ES-I3 (cell line): ENCODE data around the gene SH2D4B.

ENCODE experiments used
- H3K36me3 ChIP-seq: 2 replicates; pipeline ENCODE4 v1.6.1; 2013; ENCODE audit warnings: mild to moderate bottlenecking, low read length, control low read depth, moderate library complexity; ENCODE audit not compliant: insufficient read depth
- H3K4me1 ChIP-seq: 2 replicates; pipeline ENCODE4 v1.6.1; 2013; ENCODE audit warnings: mild to moderate bottlenecking, control low read depth, low read length; ENCODE audit not compliant: insufficient read depth
- H3K9ac ChIP-seq: 2 replicates; pipeline ENCODE4 v1.6.1; 2013; ENCODE audit warnings: low read depth, mild to moderate bottlenecking, low read length, moderate library complexity
- H3K9me3 ChIP-seq: 2 replicates; pipeline ENCODE4 v1.6.1; 2013; ENCODE audit warnings: mild to moderate bottlenecking, low read length, moderate library complexity; ENCODE audit not compliant: control insufficient read depth, insufficient read depth

SH2D4B gene

GRCh38 chr10:80500572-80501380 lies 36.9 kb upstream of the SH2D4B start:
- Histone ChIP-seq H3K36me3 (no peaks in the 10 kb centered on the region), H3K4me1 (peaks cover 53% of the 10 kb centered on the region), H3K9me3 (no peaks in the 10 kb centered on the region), H3K9ac (no peak overlapping the region)

GRCh38 chr10:80501381-80501912 lies 36.3 kb upstream of the SH2D4B start:
- Histone ChIP-seq H3K36me3 (no peaks in the 10 kb centered on the region), H3K9ac (no peak overlapping the region), H3K9me3 (no peaks in the 10 kb centered on the region), H3K4me1 (peaks cover 53% of the 10 kb centered on the region)

- Histone ChIP-seq H3K4me1 (peaks cover 53% of the 10 kb centered on the region), H3K9me3 (no peaks in the 10 kb centered on the region), H3K36me3 (no peaks in the 10 kb centered on the region), H3K9ac (no peak overlapping the region)
These were observed 35.7 kb upstream of the SH2D4B start for GRCh38 chr10:80501913-80502521.

GRCh38 chr10:80502621-80503583 lies 34.8 kb upstream of the SH2D4B start:
- Histone ChIP-seq H3K9me3 (no peaks in the 10 kb centered on the region), H3K9ac (no peak overlapping the region), H3K4me1 (peaks cover 49% of the 10 kb centered on the region), H3K36me3 (no peaks in the 10 kb centered on the region)

GRCh38 chr10:80503584-80504157 lies 34.0 kb upstream of the SH2D4B start:
- Histone ChIP-seq H3K4me1 (peaks cover 42% of the 10 kb centered on the region), H3K9ac (no peak overlapping the region), H3K36me3 (no peaks in the 10 kb centered on the region), H3K9me3 (no peaks in the 10 kb centered on the region)

- no peaks in the 10 kb centered on the region for H3K36me3 ChIP-seq
- peaks cover 39% of the 10 kb centered on the region for H3K4me1 ChIP-seq
- no peak overlapping the region for H3K9ac ChIP-seq
- no peaks in the 10 kb centered on the region for H3K9me3 ChIP-seq
These were observed 33.4 kb upstream of the SH2D4B start for GRCh38 chr10:80504158-80504811.

GRCh38 chr10:80504897-80505465 lies 32.7 kb upstream of the SH2D4B start:
- Histone ChIP-seq H3K9me3 (no peaks in the 10 kb centered on the region), H3K9ac (no peak overlapping the region), H3K4me1 (peaks cover 40% of the 10 kb centered on the region), H3K36me3 (no peaks in the 10 kb centered on the region)

GRCh38 chr10:80506189-80506575 lies 31.5 kb upstream of the SH2D4B start:
- H3K4me1 ChIP-seq, result peaks cover 34% of the 10 kb centered on the region
- no peaks in the 10 kb centered on the region for H3K9me3 ChIP-seq
- H3K36me3 ChIP-seq, result no peaks in the 10 kb centered on the region
- H3K9ac ChIP-seq, result no peak overlapping the region

- H3K4me1 ChIP-seq, result peaks cover 27% of the 10 kb centered on the region
- H3K9ac ChIP-seq, result no peak overlapping the region
- H3K9me3 ChIP-seq, result no peaks in the 10 kb centered on the region
- H3K36me3 ChIP-seq, result no peaks in the 10 kb centered on the region
These were observed 30.7 kb upstream of the SH2D4B start for GRCh38 chr10:80506836-80507487.

GRCh38 chr10:80509108-80509402 lies 28.6 kb upstream of the SH2D4B start:
- H3K4me1 ChIP-seq, result peaks cover 12% of the 10 kb centered on the region; the same call in 1 of the 2 replicates
- H3K9ac ChIP-seq, result no peak overlapping the region
- no peaks in the 10 kb centered on the region for H3K9me3 ChIP-seq
- H3K36me3 ChIP-seq, result 0 out of 2 replicates have a peak, but pooled peaks cover 5% of the 10 kb centered on the region

- Histone ChIP-seq H3K4me1 (peaks cover 8% of the 10 kb centered on the region; the same call in 1 of the 2 replicates), H3K9me3 (no peaks in the 10 kb centered on the region), H3K9ac (no peak overlapping the region), H3K36me3 (peaks cover 6% of the 10 kb centered on the region; the same call in 1 of the 2 replicates)
These were observed 28.1 kb upstream of the SH2D4B start for GRCh38 chr10:80509403-80510161.

- Histone ChIP-seq H3K9me3 (no peaks in the 10 kb centered on the region), H3K36me3 (peaks cover 10% of the 10 kb centered on the region), H3K4me1 (peaks cover 8% of the 10 kb centered on the region; the same call in 1 of the 2 replicates)
These were observed 25.6 kb upstream of the SH2D4B start for GRCh38 chr10:80512031-80512526.

More at GRCh38 chr10:80512031-80512526, 25.6 kb upstream of the SH2D4B start:
- no peak overlapping the region for H3K9ac ChIP-seq
